GM18498 (cell line): Measurements from ENCODE around the gene RALB.
A peak's percentile ranks its signal among the peaks of the same experiment; 100 is the strongest.
"Not testable (repeated sequence)": the region's sequence is repeated elsewhere in the genome, so short reads cannot be mapped to it uniquely, and the experiment has no call there.

Source experiments
- ATAC-seq: cut with Tn5 transposase; IDR thresholded peaks from one replicate; pipeline ENCODE4 v1.9.1; 2021; ENCODE audit warnings: mild to moderate bottlenecking, moderate library complexity; ENCODE audit not compliant: unreplicated experiment

The RALB gene

DNA sequence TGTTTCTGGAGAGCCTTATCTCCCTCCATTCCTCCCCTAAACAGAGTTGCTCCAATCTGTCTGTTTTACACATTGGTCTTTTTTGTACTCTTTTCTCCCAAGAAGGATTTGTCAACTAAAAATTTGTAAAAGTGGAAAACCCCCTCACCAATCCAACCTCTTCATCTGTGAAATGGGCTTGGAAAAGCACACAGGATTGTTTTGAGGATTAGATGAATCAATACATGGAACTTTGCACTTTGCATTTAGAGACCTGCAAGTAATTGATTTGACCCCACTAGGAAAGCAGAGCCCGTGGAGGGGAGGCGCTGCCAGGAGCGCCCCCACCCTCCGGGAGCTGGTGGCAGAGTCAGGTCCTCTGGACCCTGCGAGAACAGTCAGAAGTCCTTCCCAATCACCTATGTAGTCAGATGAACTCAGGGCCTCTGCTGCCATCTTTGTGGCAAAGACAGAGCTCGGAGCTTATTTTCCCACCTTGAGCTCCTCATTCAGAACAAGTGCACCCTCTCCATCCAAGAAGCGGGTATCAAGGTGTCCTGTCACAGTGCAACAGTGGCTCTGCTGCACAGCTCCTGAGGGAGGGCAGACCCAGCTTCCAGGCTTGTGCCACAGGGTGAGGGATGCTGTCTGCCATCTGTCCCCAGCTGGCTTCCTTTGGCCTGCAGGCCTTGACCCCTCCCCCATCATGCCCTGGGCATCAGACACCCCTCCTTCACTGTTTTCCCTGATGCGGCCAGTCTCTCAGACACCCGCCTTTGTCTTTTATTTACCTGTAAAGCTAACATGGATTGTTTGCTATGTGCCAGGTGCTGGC, 27.7 kb upstream of the RALB start:
- no peak for ATAC-seq

DNA sequence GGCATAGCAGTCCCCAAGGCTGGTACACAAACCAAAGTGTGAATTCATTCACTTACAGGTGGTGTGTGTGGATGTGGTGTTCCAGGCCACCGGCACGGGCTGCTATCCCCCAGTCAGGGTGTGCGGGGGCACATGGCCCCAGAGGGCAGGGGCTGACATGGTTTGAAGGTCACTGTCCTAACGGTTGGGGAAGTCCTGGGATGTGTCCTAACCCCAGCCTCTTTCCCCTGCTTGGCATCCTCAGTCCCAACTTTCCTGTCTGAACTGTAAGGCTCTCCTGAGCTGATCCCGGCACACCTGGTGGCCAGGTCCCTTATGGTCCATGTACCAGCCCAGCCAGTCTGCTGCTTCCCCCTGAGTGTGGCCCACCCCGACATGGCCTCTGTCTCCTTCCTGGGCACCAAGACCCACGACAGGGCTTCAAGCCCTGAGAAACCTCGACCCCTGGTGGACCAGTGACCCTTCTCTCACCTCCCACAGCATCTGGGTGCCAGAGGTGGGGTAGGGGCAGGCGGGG, 27.0 kb upstream of the RALB start:
- ATAC-seq, result no peak

DNA sequence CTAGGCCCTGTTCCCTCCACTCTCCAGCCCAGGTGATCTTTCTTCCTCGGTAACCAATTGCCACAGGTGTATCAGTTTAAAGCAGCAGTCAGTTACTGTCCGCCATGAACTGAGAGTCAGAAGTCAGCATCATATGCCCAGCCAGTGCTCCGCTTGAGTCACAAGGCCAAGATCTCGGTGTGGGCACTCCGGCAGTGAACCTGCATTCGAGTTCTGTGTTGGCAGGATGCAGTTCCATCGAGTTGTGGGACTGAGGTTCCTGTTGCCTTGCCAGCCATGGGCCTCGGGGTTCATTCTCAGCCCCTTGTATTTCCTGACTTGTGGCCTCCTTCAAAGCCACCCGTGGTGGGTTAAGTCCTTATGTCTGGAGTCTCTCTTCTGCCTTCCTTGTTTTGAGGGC, 26.3 kb upstream of the RALB start:
- ATAC-seq, result no peak

DNA sequence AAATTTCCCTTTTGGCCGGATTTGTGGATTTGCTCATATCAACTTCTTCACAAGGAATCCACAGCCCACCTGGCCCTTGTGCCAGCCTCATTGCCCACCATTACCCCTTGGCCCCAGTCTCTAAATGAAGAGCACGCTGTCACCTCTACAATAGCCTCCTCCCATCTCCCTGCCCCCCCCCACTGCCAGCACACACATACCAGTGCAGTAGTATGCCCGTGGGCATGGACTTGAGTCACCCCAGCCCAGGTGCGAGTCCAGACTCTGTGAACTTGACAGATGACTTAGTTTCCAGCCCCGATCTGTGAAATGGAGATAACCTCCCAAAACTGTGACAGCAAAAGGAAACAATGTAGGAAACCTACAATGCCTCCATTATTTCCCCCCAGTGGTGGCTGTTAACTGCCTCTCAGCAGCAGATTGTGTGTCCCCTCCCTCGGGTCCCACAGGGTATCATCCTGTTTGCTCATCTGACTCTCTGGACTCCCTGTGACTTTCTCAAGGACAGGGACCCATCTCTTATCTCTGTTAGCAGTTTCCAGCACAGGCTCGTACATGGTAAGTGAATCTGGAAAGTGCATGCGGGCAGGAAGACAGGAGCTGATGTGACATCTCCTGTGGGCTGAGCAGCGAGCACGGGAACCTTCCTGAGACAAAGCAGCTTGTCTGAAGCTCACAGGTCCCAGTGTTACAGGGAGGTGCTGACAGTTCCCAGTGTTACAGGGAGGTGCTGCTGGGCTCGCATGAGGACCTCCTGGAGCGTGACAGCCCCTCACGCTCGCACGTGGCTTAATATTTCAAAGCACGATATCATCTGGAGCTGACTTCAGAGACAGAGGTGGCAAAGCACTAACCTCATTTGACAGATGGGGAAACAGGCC, 25.3 kb upstream of the RALB start:
- no peak for ATAC-seq

DNA sequence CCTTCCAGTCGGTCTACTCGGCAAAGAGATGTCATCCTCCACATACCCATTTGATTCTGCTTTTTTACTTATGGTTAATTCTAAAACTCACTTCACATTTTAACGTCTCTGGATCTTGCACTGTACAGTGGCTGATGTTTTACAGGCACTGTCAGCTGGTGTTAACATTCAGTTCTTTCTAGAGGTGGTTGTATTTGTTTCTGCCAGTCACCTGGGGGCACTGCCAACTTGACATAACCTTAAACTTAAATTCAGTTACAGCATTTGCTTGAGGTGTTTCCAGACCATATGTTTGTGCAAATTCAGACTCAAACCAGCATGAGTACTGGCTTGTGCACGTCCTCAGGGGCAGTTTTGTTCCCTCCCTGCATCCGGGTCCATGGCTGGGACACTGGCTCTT, 24.1 kb upstream of the RALB start:
- ATAC-seq, result no peak

DNA sequence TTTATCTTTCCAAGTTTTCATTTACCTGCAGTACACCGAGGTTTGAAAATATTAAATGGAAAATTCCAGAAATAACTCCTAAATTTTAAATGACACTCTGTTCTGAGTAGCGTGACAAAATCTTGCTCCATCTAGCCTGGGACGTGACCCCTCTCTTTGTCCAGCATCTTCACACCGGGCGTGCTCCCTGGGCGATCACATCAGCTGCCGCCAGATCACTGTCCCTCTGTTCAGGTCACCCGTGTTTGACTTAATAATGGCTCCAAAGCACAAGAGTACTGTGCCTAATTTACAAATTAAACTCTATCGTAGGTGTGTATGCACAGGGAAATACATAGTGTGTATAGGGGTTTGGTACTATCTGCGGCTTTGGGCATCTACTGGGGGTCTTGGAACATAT, 23.3 kb upstream of the RALB start:
- no peak for ATAC-seq

DNA sequence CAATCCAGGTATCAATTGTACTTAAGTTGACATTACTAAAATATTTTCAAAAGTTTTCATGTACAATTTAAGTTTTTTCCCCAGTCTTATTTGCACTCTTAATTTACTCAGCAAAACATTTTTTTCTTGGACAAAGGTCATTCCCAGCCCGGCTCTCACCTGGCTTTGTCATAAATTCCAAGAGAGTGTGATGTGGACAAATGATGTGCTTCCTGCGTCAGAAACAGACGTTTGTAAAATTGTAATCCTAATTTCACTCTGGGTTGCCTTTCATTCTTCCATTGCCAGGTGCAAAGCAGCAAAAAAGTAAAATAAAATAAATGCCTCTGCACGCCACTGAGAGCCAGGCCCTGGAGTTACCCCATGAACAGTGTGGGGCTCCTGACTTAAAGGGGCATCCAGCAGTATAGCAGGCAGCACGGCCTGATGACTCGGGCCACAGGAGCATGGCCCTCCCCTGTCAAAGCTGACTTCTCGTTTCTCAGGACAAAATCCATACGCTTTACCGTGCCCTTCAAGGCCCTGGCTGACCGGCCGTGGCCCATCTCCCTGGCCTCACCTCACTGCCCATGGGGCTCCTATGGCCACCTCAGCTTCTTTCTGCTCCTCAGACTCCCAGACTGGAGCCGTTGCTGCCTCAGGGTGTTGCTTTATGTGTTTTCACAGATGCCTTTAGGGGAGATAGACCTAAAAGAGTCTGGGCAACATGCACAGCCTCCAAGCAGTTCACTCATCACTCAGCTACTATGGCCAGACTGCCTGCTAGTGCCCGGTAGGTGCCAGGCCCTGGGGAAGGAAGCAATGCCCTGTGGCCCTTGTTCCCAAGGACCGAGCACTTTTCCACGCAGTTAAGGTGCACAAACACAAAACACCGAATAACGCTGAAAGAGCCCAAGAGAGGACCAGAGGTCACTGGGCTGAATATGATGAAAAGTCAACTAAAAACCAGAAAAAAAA, 21.9 kb upstream of the RALB start:
- ATAC-seq, result no peak

DNA sequence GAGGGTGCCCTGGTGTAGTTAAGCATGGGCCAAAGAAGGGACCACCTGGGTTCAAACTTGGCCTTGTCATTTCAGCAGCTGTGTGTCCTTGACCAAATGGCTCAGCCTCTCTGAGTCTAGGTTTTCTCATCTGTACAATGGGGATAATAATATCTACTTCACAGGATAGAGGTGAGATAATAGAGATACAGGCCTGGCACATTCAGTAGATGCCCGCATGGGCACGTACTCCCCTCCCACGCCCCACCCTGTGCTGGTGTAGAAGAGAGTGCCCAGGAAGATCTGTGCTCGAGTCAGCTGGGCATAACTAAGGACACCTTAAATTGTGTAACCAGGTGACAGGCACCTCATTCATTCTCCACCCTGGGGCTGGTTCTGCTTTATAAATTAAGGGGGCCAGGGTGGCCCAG, 21.1 kb upstream of the RALB start:
- peak; percentile 27 for ATAC-seq

DNA sequence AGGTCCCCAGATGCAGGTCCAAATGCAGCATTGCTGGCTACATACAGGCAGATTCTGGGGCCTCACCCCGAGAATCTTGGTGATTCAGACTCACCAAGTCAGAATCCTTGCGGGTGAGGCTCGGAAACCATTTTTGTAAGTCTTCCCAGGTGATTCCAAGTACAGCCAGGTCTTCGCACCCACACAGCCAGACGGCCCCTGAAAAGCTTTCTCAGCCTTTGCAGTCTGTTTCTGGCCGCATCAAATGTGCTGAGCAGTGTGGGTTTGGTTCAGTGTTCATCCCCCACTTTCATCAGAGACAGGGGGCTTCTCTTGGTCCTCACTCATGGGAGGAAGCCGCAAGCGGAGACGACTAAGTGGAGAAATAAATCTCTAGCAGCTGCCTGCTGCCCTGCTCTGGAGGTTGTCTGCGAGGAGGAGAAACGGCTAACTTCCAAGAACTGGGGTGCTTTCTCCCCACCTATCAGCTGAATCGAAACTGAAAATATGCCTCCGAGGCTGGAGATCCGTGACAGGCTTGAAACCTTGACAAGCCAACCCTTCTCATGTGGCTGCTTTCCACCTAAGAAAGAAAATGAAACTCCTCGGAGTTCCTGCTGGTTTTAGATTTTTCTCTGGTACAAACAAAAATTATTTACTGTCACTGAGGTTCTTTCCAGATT, 20.5 kb upstream of the RALB start:
- peak; percentile 88 for ATAC-seq

DNA sequence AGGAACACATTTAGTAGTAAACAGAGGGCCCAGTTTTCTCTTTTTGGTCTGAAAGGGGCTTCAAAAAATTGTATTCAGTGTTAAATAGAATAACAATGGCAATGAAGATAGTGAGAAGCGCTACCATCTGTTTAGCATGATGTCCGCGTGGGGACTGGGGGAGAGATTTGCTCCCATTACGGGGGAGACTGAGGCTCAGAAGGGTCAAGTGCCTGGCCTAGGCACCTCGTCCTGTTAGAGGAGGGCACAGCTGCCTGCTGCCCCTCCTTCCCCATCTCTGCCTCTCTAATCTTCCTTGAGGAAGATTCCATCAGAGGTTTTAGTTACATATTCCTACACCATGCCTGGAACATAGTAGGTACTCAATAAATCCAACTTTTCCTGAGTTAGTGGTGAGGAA, 19.4 kb upstream of the RALB start:
- ATAC-seq, result no peak

DNA sequence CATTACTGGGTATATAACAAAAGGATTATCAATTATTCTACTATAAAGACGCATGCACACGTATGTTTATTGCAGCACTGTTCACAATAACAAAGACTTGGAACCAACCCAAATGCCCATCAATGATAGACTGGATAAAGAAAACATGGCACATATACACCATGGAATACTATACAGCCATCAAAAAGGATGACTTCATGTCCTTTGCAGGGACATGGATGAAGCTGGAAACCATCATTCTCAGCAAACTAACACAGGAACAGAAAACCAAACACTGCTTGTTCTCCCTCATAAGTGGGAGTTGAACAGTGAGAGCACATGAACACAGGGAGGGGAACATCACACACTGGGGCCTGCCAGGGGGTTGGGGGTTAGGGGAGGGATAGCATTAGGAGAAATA, 17.5 kb upstream of the RALB start:
- not testable (repeated sequence) for ATAC-seq

DNA sequence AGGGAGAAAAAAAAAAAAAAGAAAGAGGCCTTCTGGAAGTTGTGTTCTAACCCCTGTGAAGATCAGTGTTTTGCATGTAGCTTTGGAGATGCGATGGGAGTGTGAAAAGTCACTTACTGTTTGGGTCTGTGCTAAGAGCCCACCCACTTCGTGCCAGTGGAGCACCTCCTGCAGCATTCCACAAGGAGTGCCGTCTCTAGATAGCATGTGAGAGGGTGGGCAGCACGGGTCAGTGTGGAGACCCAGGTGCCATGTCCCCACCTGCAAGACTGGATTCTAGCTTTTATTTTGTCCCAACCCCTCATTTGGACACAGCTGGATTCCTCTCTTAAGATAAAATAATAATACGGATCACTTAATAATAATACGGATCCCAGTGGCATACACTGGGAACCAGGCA, 17.0 kb upstream of the RALB start:
- no peak for ATAC-seq

DNA sequence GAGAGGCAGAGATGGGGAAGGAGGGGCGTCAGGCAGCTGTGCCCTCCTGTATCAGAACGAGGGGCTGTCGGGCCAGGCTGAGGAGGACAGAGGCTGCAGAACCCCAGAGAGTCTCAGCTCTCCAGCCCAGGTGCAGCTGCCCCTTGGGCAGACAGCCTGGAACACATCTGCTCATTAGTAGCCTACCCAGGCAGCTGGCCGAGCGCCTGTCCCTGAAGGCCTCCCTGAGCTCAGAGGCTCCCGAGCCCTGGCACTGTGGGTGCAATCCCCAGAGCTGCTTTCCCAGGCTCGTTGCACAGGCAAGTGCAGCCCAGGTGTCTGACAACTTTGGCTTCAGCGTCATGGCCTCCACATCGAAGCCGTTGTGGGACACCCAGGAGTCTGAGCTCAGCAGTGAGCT, 16.3 kb upstream of the RALB start:
- ATAC-seq, result no peak

DNA sequence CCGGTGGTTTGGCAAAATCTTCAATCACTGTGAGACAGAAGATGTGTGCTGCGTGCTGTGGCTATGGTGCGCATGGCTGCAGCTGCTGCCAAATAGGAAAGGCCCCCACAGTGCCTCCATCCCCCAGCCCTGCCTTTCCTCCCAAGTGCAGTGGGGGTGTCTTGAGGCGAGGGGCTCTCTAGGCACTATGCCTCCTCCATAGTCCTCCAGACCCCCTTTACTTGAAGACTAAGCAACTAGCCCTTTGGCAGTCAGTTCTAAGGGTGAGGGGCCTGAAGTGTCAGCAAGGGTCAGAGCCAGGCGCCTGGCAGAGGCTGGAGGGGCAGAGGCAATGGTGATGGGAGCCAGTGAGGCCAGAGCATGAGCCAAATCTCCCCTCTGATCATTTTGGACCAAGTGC, 15.9 kb upstream of the RALB start:
- no peak for ATAC-seq

DNA sequence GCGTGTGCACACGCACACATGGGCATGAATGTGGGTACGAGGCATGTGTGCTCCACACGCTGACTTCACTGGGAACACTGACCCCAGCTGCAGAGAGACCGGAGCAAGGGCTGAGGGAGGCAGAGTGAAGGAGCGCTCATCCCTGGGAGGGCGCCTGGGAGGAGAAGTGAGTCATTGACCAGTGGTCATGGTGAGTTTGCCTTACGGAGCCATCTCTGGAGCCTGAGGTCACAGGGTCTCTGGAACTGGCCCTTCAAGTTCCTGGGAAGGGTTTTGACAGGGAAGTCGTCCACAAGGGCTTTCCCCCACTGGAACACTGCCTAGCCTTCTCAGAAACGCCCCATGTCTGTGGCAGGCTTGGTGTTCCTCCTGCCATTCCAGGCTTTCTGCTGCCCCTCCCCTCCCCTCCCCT, 15.2 kb upstream of the RALB start:
- no peak for ATAC-seq

DNA sequence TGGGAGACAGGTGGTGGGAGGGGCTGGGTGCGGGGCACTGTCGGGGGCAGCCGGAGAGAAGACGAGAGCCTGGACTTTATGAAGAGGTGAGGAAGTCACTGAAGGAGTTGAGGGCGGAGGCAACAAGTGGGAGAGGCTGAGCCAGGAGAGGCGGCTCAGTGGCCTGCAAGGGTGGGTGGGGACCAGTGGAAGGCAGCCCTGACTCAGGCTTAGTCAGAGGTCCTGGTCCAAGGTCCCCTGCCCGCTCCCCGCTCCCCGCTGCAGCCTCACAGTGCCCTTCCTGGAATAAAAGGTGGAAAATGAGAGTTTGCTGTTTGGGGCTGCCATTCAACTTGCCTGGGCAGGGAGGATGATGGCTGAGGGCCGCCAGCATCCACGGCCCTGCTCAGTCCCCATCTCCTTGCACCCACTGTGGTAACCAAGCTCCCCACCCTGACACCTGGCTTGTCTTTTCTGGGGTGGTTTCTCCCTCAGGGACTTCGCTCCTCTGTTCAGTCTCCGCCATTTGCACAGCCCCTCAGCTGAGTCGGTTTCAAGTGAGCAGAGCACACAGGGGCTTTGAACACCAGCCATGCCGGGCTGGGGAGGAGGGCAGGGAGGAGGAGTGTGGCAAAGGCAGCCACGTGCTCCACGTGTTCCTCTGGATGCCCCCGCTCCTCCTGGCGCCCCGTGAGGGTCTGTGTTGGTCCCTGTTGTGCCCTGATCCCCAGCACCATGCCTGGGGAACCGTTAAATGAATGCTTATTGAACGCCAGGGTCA, 13.7 kb upstream of the RALB start:
- no peak for ATAC-seq

DNA sequence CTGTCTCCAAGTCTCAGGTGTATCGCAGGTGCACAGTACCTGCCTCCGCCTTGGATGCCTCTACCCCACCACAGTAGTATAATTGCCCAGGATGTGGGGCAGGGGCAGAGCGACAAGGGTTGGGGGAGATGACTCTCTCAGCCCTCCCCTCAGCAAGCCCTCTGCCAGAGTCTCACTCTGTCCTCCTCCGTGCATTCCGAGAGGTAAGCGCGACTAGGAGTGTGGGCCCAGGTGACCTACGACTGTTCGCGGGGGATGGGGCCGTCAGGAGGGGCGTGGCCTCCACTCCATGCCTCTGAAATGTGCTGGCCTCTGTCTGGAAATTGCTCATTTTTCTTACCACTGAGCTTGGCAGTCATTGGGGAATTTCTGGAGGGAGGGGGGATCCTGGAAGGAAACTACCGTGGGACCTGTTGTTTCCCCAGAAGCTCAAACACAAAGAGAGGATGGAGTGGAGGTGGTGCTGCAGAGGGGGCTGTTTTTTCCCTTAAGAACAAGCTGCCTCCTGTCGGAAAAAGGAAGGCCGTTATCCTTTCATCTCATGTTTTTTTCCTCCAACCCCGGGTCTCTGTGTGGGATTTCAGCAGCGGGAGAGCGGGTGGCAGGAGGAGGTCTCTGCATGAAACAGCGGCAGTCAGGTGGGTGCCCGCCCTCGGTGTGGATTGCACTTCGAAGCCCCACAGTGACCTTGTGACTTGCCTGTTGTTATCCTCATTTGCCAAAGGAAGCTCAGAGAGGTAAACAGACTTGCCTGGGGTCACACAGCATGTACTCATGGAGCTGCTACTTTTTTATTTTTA, 13.0 kb upstream of the RALB start:
- no peak for ATAC-seq

DNA sequence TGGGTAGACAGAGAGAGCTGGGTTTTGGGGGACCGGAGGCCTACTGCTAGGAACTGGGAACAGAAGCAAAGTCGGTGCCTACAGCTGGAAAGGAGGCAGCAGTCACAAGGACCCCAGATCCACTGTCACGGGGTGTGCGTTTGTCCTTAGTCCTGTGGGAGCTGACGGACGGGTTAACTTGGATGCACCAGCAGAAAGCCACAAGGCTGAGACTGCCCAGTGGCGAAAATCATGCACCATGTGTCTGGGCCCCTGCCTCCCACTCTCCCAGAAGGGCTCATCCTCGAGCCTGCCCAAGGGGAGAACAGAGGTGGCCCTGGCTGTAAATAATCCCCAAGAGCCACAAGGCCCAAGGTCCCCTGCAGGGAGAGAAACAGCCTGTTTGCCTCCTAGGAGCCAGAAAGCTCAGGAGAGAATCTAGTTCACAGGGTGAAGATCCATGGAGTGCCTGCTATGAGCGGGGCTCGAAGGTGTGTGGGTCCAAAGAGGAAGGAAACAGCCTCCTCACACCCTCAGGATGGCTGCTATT, 11.7 kb upstream of the RALB start:
- no peak for ATAC-seq

DNA sequence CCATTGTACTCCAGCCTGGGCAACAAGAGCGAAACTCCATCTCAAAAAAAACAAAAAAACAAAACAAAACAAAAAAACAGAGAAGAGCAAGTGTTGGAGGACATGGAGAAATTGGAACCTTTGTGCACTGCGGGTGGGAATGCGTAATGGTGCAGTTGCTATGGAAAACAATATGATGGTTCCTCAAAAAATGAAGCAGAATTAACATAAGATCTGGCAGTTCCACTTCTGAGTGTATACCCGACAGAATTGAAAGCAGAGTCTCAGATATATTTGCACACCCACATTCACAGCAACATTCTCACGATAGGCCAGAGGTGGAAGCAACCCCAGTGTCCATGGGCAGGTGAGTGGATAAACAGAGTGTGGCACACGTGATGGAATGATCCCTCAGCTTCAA, 11.0 kb upstream of the RALB start:
- ATAC-seq, result no peak
